IMR-90 (cell line): ENCODE results near the gene PNMA8C. TPM values are rescaled to one million over a fixed set of nuclear protein-coding genes. Genes with fewer than 3 reads are reported as not detected.

ENCODE experiments used
- ATAC-seq: fragments of 200-7000 bp; cut with Tn5 transposase; 2 replicates; pipeline ENCODE4 v1.9.1; 2020; ENCODE audit warnings: low read depth, mild to moderate bottlenecking, moderate library complexity
- BruUV-seq: library from RNA; stranded (reverse); fragments of 400-500 nt; replicated peaks from 2 replicates; lab custom pipeline; 2021; lab: Mats Ljungman, UMichigan
- CTCF ChIA-PET: fragments of 300-600 bp; formaldehyde crosslinking; extraction: SDS; loops from one replicate; lab custom pipeline; 2021; ENCODE audit warnings: antibody characterized with exemption; lab: Yijun Ruan, JAX
- POLR2A ChIA-PET: fragments of 300-600 bp; sonication (Branson Sonifier 250); formaldehyde crosslinking; loops from one replicate; lab custom pipeline; 2022; ENCODE audit warnings: antibody characterized with exemption; ENCODE audit not compliant: unreplicated experiment; lab: Charles Lee
- DNase-seq: peaks from one replicate; pipeline ENCODE4 v3.0.0; 2013
- H2AFZ ChIP-seq: replicated peaks from 2 replicates; pipeline ENCODE3; 2013; ENCODE audit warnings: low read length, mild to moderate bottlenecking; ENCODE audit not compliant: poor library complexity
- H2AK5ac ChIP-seq: 2 replicates; pipeline ENCODE4 v1.6.1; 2013; ENCODE audit warnings: low read depth, low read length, inconsistent platforms
- H2AK9ac ChIP-seq: replicated peaks from 2 replicates; pipeline ENCODE3; 2013; ENCODE audit warnings: mild to moderate bottlenecking, low read depth, low read length, moderate library complexity; ENCODE audit not compliant: poor library complexity
- H2BK120ac ChIP-seq: 2 replicates; pipeline ENCODE4 v1.6.1; 2013; ENCODE audit warnings: low read depth, low read length, inconsistent platforms
- H2BK15ac ChIP-seq: 3 replicates; pipeline ENCODE4 v1.6.1; 2013; ENCODE audit warnings: low read depth, low read length, inconsistent platforms
- H2BK20ac ChIP-seq: 2 replicates; pipeline ENCODE4 v1.6.1; 2013; ENCODE audit warnings: low read depth, mild to moderate bottlenecking, inconsistent platforms, low read length, moderate library complexity
- H2BK5ac ChIP-seq: 2 replicates; pipeline ENCODE4 v1.6.1; 2013; ENCODE audit warnings: mild to moderate bottlenecking, low read depth, low read length, inconsistent platforms; ENCODE audit not compliant: poor library complexity, severe bottlenecking
- H3K14ac ChIP-seq: replicated peaks from 2 replicates; pipeline ENCODE4 v1.6.1; 2013; ENCODE audit warnings: low read depth, low read length, inconsistent platforms
- H3K18ac ChIP-seq: 2 replicates; pipeline ENCODE4 v1.6.1; 2013; ENCODE audit warnings: low read depth, low read length, control low read depth
- H3K23ac ChIP-seq: 2 replicates; pipeline ENCODE4 v1.6.1; 2013; ENCODE audit warnings: low read depth, low read length, inconsistent platforms
- H3K27ac ChIP-seq: 2 replicates; pipeline ENCODE4 v1.5.1; 2013; ENCODE audit warnings: mild to moderate bottlenecking, control low read depth, low read length; ENCODE audit not compliant: insufficient read depth
- H3K27me3 ChIP-seq: 2 replicates; pipeline ENCODE4 v1.6.1; 2013; ENCODE audit warnings: low read length; ENCODE audit not compliant: control insufficient read depth, insufficient read depth
- H3K36me3 ChIP-seq: 2 replicates; pipeline ENCODE4 v1.6.1; 2013; ENCODE audit warnings: low read length, mixed read lengths; ENCODE audit not compliant: control insufficient read depth, insufficient read depth
- H3K4ac ChIP-seq: 2 replicates; pipeline ENCODE4 v1.6.1; 2013; ENCODE audit warnings: low read depth, low read length, inconsistent platforms
- H3K4me1 ChIP-seq: 2 replicates; pipeline ENCODE4 v1.6.1; 2013; ENCODE audit warnings: low read length, mixed read lengths; ENCODE audit not compliant: control insufficient read depth, insufficient read depth
- H3K4me2 ChIP-seq: 2 replicates; pipeline ENCODE4 v1.6.1; 2013; ENCODE audit warnings: low read depth, mild to moderate bottlenecking, control low read depth, low read length, moderate library complexity
- H3K4me3 ChIP-seq: 2 replicates; pipeline ENCODE4 v1.5.1; 2013; ENCODE audit warnings: low read depth, mild to moderate bottlenecking, control low read depth, low read length, moderate library complexity; ENCODE audit not compliant: insufficient read depth
- H3K56ac ChIP-seq: 2 replicates; pipeline ENCODE4 v1.6.1; 2013; ENCODE audit warnings: low read length, inconsistent platforms; ENCODE audit not compliant: insufficient read depth; ENCODE audit errors: extremely low read depth
- H3K79me1 ChIP-seq, 2 experiments: 2 replicates each; pipeline ENCODE4 v1.6.1; 2013; ENCODE audit warnings: low read length in 2 of 2, inconsistent platforms in 1 of 2, low read depth in 1 of 2
- H3K9ac ChIP-seq: 2 replicates; pipeline ENCODE4 v1.6.1; 2013; ENCODE audit warnings: low read depth, low read length, control low read depth
- H3K9me1 ChIP-seq: 2 replicates; pipeline ENCODE4 v1.6.1; 2013; ENCODE audit warnings: low read length, inconsistent platforms; ENCODE audit not compliant: insufficient read depth
- H3K9me3 ChIP-seq: 2 replicates; pipeline ENCODE4 v1.6.1; 2013; ENCODE audit warnings: low read length; ENCODE audit not compliant: control insufficient read depth, insufficient read depth
- H4K20me1 ChIP-seq: 2 replicates; pipeline ENCODE4 v1.6.1; 2013; ENCODE audit warnings: low read length, inconsistent platforms; ENCODE audit not compliant: insufficient read depth
- H4K5ac ChIP-seq: 2 replicates; pipeline ENCODE4 v1.6.1; 2013; ENCODE audit warnings: mild to moderate bottlenecking, low read depth, low read length, control low read depth
- H4K8ac ChIP-seq, 2 experiments: 2 replicates each; pipeline ENCODE4 v1.6.1; 2013; ENCODE audit warnings: low read depth in 2 of 2, low read length in 2 of 2, control low read depth in 1 of 2, inconsistent platforms in 1 of 2
- H4K91ac ChIP-seq: 2 replicates; pipeline ENCODE4 v1.6.1; 2013; ENCODE audit warnings: low read depth, low read length, inconsistent platforms; ENCODE audit not compliant: insufficient read depth
- BHLHE40 ChIP-seq: fragments of 150-350 bp; IDR thresholded peaks from 2 replicates; pipeline ENCODE4 v1.6.1; 2016; ENCODE audit warnings: mild to moderate bottlenecking, low read depth, low read length
- CEBPB ChIP-seq: IDR thresholded peaks from 2 replicates; pipeline ENCODE4 v1.6.1; 2012; ENCODE audit warnings: low read depth, low read length, improper control_type of control experiment
- MAFK ChIP-seq: IDR thresholded peaks from 2 replicates; pipeline ENCODE4 v1.6.1; 2012; ENCODE audit warnings: low read depth, low read length, improper control_type of control experiment
- MXI1 ChIP-seq: IDR thresholded peaks from 2 replicates; pipeline ENCODE4 v1.6.1; 2012; ENCODE audit warnings: low read depth, mild to moderate bottlenecking, low read length, moderate library complexity, borderline replicate concordance
- NFE2L2 ChIP-seq: fragments of 150-350 bp; IDR thresholded peaks from 2 replicates; pipeline ENCODE4 v1.6.1; 2016; ENCODE audit warnings: low read depth, mild to moderate bottlenecking, low read length
- POLR2A ChIP-seq: IDR thresholded peaks from 2 replicates; pipeline ENCODE4 v1.6.1; 2012; ENCODE audit warnings: mild to moderate bottlenecking, low read depth, low read length
- RCOR1 ChIP-seq: IDR thresholded peaks from 2 replicates; pipeline ENCODE4 v1.6.1; 2012; ENCODE audit warnings: mild to moderate bottlenecking, low read length, improper control_type of control experiment; ENCODE audit not compliant: insufficient replicate concordance
- RFX5 ChIP-seq: IDR thresholded peaks from 2 replicates; pipeline ENCODE4 v1.8.0; 2012; ENCODE audit warnings: low read depth, mild to moderate bottlenecking, low read length, moderate library complexity
- WGBS, 2 experiments: methylation state at CpG; one replicate each; pipeline versions ENCODE4 v1.1.5 to v1.1.7; 2013; ENCODE audit warnings: missing lambda C conversion rate in 2 of 2; ENCODE audit not compliant: insufficient read length in 1 of 2; ENCODE audit errors: extremely low coverage in 2 of 2; 5-methylcytosine and 5-hydroxymethylcytosine counted together
- dilution Hi-C: fragments of 300-500 bp; cut with HindIII; formaldehyde crosslinking; loops from one replicate; pipeline ENCODE4 v1.14.3; 2018; ENCODE audit warnings: low sequenced_read_pairs; ENCODE audit not compliant: unreplicated experiment
- in situ Hi-C: fragments of 300-500 bp; cut with MboI; formaldehyde crosslinking; loops from 3 replicates; pipeline ENCODE4 v1.14.3; 2019; ENCODE audit warnings: low sequenced_read_pairs, inconsistent platforms, mixed read lengths
- intact Hi-C: fragments of 100-400 bp; cut with micrococcal nuclease; formaldehyde crosslinking; loops from 2 replicates; pipeline ENCODE4 v1.10.0; 2022
- polyA plus RNA-seq, 3 experiments: library from polyadenylated mRNA; depleted of rRNA; stranded (reverse); fragments of >200 nt; gene quantifications; 2 replicates each; pipeline ENCODE4 v1.2.3, GENCODE V29; 2012; ENCODE audit warnings: low replicate concordance in 1 of 3
- total RNA-seq: library from RNA; depleted of rRNA; stranded (reverse); fragments of >200 nt; gene quantifications from 2 replicates; pipeline ENCODE4 v1.2.3, GENCODE V29; 2012
- TF ChIP-seq, protein P1 (sequence below): fragments of 150-350 bp; IDR thresholded peaks from 2 replicates; pipeline ENCODE4 v1.6.1; 2016; ENCODE audit warnings: low read depth, mild to moderate bottlenecking, low read length, moderate library complexity, borderline replicate concordance
- TF ChIP-seq, protein P2 (sequence below): conservative IDR thresholded peaks from 2 replicates; pipeline ENCODE4 v1.5.1; 2012; ENCODE audit warnings: mild to moderate bottlenecking, low read depth, low read length, improper control_type of control experiment

Gene PNMA8C
- total and polyA plus RNA-seq, 2 of the 4 experiments (the other 2 are of a cell fraction), result 0.09 to 0.18 TPM

- no peak for ATAC-seq
Observed at GRCh38 chr19:46460981-46461380, 32.2 kb upstream of the PNMA8C start.

More at GRCh38 chr19:46460981-46461380, 32.2 kb upstream of the PNMA8C start:
- Histone ChIP-seq H3K9me1 (no peaks in the 10 kb centered on the region), H3K4me1 (peaks cover 3% of the 10 kb centered on the region; the same call in 1 of the 2 replicates), H3K4me2 (no peak overlapping the region), H2AK9ac (no peak overlapping the region), H4K5ac (no peak overlapping the region), H2AK5ac (no peak overlapping the region), H3K4ac (no peak overlapping the region), H3K14ac (no peak overlapping the region), H3K27me3 (peaks cover 13% of the 10 kb centered on the region), H3K9ac (no peak overlapping the region), H2BK5ac (no peak overlapping the region), H2BK15ac (no peak overlapping the region), H3K79me1 (no peaks in the 10 kb centered on the region), H3K36me3 (no peaks in the 10 kb centered on the region), H3K27ac (no peak overlapping the region), H2AFZ (no peak overlapping the region), H3K18ac (no peak overlapping the region), H3K4me3 (no peak overlapping the region), H4K20me1 (no peaks in the 10 kb centered on the region), H2BK20ac (no peak overlapping the region), H3K9me3 (no peaks in the 10 kb centered on the region), H2BK120ac (no peak overlapping the region), H4K8ac (no peak overlapping the region), H4K91ac (no peak overlapping the region), H3K23ac (no peak overlapping the region), H3K56ac (no peak overlapping the region)
- 80% methylated on average over 1 of the region's 1 CpG; no CpG with 5 or more reads in 1 of the 2 experiments for whole genome bisulfite sequencing, 2 experiments
- intact Hi-C loops, result no loop called here
- no peak for DNase-seq
- BruUV-seq, result no TSS peak
- ChIA-PET POLR2A (no interaction called here), CTCF (no interaction called here)
- dilution Hi-C loops, result no loop called here
- no peak for TF ChIP-seq RFX5
- no peak for TF ChIP-seq NFE2L2
- no peak for TF ChIP-seq MXI1
- no peak for TF ChIP-seq RCOR1
- no peak for TF ChIP-seq CEBPB
- no peak for TF ChIP-seq POLR2A
- TF ChIP-seq, protein P1, sequence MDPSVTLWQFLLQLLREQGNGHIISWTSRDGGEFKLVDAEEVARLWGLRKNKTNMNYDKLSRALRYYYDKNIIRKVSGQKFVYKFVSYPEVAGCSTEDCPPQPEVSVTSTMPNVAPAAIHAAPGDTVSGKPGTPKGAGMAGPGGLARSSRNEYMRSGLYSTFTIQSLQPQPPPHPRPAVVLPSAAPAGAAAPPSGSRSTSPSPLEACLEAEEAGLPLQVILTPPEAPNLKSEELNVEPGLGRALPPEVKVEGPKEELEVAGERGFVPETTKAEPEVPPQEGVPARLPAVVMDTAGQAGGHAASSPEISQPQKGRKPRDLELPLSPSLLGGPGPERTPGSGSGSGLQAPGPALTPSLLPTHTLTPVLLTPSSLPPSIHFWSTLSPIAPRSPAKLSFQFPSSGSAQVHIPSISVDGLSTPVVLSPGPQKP, result no peak
- TF ChIP-seq, protein P2, sequence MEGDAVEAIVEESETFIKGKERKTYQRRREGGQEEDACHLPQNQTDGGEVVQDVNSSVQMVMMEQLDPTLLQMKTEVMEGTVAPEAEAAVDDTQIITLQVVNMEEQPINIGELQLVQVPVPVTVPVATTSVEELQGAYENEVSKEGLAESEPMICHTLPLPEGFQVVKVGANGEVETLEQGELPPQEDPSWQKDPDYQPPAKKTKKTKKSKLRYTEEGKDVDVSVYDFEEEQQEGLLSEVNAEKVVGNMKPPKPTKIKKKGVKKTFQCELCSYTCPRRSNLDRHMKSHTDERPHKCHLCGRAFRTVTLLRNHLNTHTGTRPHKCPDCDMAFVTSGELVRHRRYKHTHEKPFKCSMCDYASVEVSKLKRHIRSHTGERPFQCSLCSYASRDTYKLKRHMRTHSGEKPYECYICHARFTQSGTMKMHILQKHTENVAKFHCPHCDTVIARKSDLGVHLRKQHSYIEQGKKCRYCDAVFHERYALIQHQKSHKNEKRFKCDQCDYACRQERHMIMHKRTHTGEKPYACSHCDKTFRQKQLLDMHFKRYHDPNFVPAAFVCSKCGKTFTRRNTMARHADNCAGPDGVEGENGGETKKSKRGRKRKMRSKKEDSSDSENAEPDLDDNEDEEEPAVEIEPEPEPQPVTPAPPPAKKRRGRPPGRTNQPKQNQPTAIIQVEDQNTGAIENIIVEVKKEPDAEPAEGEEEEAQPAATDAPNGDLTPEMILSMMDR, result no peak
- no peak for TF ChIP-seq MAFK
- TF ChIP-seq BHLHE40, result no peak
- in situ Hi-C loops, result no loop called here
